Osteocyte (in vitro differentiated cells): Measurements from ENCODE around the gene PRDM10. TPM values are rescaled to one million over a fixed set of nuclear protein-coding genes. Genes with fewer than 3 reads are reported as not detected.
"Not testable (repeated sequence)": the region's sequence is repeated elsewhere in the genome, so short reads cannot be mapped to it uniquely, and the experiment has no call there.

ENCODE experiments used
- DNase-seq: peaks from one replicate; pipeline ENCODE4 v3.0.0; 2021; ENCODE audit warnings: mixed read lengths; ENCODE audit not compliant: unreplicated experiment; ENCODE audit errors: extremely low spot score
- H3K27ac Mint-ChIP-seq: one replicate; pipeline ENCODE4 v1.8.0; 2021; ENCODE audit warnings: mild to moderate bottlenecking, mixed read lengths; ENCODE audit not compliant: unreplicated experiment
- H3K27me3 Mint-ChIP-seq: one replicate; pipeline ENCODE4 v1.8.0; 2021; ENCODE audit warnings: mixed read lengths; ENCODE audit not compliant: unreplicated experiment
- H3K36me3 Mint-ChIP-seq: one replicate; pipeline ENCODE4 v1.8.0; 2021; ENCODE audit warnings: mixed read lengths; ENCODE audit not compliant: unreplicated experiment
- H3K4me1 Mint-ChIP-seq: one replicate; pipeline ENCODE4 v1.8.0; 2021; ENCODE audit warnings: mixed read lengths; ENCODE audit not compliant: unreplicated experiment
- H3K4me3 Mint-ChIP-seq: one replicate; pipeline ENCODE4 v1.8.0; 2021; ENCODE audit warnings: mild to moderate bottlenecking, moderate library complexity, mixed read lengths; ENCODE audit not compliant: unreplicated experiment
- H3K9me3 Mint-ChIP-seq: one replicate; pipeline ENCODE4 v1.8.0; 2021; ENCODE audit warnings: mixed read lengths; ENCODE audit not compliant: unreplicated experiment
- total RNA-seq: library from RNA; stranded (reverse); gene quantifications from 2 replicates; pipeline ENCODE4 v1.2.1, GENCODE V29; 2021
- TF ChIP-seq, protein P1 (sequence below): fragments of 200-600 bp; sonication (generic); IDR thresholded peaks from 2 replicates; pipeline ENCODE4 v1.5.0; 2021; ENCODE audit warnings: antibody characterized with exemption, mild to moderate bottlenecking, moderate library complexity

Gene PRDM10
- total RNA-seq, 1 donor from 2014 or later, result 15.3 TPM

DNA sequence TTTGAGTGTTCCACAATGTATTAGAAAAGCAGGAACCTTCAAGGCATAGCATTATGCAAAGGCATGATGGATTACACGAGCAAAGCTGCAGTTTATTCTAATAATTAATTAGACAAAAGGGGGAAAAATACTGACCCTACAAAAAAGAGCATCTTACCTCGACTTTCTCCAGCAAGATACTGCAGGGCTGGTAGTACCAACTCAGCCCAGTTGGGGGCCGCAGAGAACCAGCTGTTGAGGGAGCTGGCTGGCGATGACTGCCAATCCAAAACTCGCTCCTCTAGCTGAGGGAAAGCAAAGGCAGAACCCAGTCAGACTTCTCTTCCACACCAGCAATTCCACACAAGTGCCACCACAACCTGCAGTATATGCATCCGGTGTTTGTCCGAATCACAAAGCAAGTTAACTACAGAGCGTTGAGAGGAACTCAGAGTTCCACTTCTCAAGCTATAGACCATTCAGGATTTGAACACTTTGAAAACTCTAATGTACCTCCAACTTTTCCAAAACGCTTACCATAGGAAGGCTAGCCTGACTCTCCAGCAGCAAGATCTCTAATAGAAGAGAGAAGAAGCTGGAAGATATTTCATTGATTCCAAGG, 121.0 kb downstream of the PRDM10 start:
- H3K36me3 Mint-ChIP-seq, result peaks cover 74% of the 10 kb centered on the region
- no peaks in the 10 kb centered on the region for H3K27me3 Mint-ChIP-seq
- H3K4me3 Mint-ChIP-seq, result no peak overlapping the region
- DNase-seq, result no peak
- TF ChIP-seq, protein P1, sequence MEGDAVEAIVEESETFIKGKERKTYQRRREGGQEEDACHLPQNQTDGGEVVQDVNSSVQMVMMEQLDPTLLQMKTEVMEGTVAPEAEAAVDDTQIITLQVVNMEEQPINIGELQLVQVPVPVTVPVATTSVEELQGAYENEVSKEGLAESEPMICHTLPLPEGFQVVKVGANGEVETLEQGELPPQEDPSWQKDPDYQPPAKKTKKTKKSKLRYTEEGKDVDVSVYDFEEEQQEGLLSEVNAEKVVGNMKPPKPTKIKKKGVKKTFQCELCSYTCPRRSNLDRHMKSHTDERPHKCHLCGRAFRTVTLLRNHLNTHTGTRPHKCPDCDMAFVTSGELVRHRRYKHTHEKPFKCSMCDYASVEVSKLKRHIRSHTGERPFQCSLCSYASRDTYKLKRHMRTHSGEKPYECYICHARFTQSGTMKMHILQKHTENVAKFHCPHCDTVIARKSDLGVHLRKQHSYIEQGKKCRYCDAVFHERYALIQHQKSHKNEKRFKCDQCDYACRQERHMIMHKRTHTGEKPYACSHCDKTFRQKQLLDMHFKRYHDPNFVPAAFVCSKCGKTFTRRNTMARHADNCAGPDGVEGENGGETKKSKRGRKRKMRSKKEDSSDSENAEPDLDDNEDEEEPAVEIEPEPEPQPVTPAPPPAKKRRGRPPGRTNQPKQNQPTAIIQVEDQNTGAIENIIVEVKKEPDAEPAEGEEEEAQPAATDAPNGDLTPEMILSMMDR, result peak; percentile 61
- no peaks in the 10 kb centered on the region for H3K4me1 Mint-ChIP-seq
- H3K27ac Mint-ChIP-seq, result no peak overlapping the region
- H3K9me3 Mint-ChIP-seq, result no peaks in the 10 kb centered on the region

DNA sequence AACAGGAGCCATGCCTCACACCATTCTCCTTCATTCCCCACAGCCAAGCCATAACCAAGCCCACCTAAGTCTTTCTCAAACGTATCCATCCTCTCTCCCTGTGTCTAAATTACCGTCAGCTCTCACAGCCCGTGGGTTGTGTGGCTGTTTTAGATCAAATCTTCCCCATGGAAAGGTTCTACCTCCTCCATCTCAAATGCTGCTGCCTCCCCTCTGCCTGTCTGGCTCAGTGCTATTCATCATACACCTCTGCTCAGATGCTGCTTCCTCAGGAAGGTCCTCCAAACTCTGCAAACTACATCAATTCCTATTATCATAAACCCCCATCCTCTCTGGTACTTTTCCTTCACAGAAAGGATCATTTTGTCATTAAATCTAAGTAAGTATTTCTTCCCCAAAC, 122.3 kb downstream of the PRDM10 start:
- H3K36me3 Mint-ChIP-seq, result peaks cover 68% of the 10 kb centered on the region
- no peaks in the 10 kb centered on the region for H3K27me3 Mint-ChIP-seq
- DNase-seq, result no peak
- no peaks in the 10 kb centered on the region for H3K4me1 Mint-ChIP-seq
- TF ChIP-seq, protein P1, result no peak
- no peak overlapping the region for H3K27ac Mint-ChIP-seq
- H3K9me3 Mint-ChIP-seq, result no peaks in the 10 kb centered on the region
- H3K4me3 Mint-ChIP-seq, result no peak overlapping the region

DNA sequence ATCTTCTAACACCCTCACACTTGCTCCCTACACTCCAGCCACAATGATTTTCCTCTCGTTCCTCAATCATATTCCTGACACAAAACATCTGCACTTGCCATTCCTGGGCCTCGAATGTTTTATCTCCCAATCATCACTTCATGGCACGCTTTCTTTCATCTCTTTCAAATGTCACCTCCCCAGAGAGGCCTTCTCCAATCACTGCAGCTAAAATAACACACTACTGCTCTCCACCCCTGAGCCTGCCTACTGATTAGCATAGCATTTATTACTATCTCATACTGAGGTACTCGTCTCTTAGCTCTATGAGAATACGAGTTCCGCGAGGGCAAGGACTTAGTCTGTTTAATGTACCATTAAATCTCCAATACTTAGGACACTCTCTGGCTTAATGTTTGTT, 130.7 kb downstream of the PRDM10 start:
- Mint-ChIP-seq H3K4me1 (no peaks in the 10 kb centered on the region), H3K9me3 (no peaks in the 10 kb centered on the region), H3K27ac (no peak overlapping the region), H3K27me3 (no peaks in the 10 kb centered on the region), H3K4me3 (no peak overlapping the region), H3K36me3 (peaks cover 58% of the 10 kb centered on the region)
- TF ChIP-seq, protein P1, result no peak
- no peak for DNase-seq

DNA sequence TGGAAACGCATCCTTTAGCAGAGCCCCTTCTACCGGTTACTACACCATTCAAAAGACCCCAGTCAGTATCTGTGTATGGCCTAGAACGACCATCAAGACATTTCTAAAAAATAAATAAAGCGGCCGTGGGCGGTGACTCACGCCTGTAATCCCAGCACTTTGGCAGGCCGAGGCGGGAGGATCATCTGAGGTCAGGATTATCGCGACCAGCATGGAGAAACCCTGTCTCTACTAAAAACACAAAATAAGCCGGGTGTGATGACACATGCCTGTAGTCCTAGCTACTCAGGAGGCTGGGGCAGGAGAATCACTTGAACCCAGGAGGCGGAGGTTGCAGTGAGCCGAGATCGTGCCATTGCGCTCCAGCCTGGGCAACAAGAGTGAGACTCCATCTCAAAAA, 134.0 kb downstream of the PRDM10 start:
- not testable (repeated sequence) for H3K4me3 Mint-ChIP-seq, H3K27me3 Mint-ChIP-seq, H3K9me3 Mint-ChIP-seq, H3K27ac Mint-ChIP-seq, H3K4me1 Mint-ChIP-seq, DNase-seq
- peaks cover 68% of the 10 kb centered on the region for H3K36me3 Mint-ChIP-seq

DNA sequence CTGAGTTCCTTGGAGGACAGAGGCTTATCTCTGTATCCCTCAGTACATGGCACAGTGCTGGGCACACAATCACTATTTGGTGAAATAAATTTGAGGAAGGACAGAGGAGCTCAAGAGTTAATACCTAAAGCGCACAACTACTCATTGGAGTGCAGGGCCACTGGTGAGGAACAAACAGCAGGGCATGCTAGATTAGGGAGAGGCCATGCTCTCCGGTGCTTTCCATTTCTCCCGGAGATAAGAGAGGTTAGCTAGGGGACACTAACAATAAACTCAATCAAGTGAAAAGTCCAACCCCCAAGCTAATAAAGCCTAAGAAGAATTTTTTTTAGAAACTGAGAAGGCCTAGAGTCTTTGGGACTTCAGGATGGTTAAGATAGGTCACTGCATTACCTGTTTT, 136.3 kb downstream of the PRDM10 start:
- H3K4me1 Mint-ChIP-seq, result peaks cover 13% of the 10 kb centered on the region
- no peak for DNase-seq
- TF ChIP-seq, protein P1, result no peak
- H3K27me3 Mint-ChIP-seq, result no peaks in the 10 kb centered on the region
- no peak overlapping the region for H3K4me3 Mint-ChIP-seq
- peaks cover 62% of the 10 kb centered on the region for H3K36me3 Mint-ChIP-seq
- no peak overlapping the region for H3K27ac Mint-ChIP-seq
- H3K9me3 Mint-ChIP-seq, result no peaks in the 10 kb centered on the region

DNA sequence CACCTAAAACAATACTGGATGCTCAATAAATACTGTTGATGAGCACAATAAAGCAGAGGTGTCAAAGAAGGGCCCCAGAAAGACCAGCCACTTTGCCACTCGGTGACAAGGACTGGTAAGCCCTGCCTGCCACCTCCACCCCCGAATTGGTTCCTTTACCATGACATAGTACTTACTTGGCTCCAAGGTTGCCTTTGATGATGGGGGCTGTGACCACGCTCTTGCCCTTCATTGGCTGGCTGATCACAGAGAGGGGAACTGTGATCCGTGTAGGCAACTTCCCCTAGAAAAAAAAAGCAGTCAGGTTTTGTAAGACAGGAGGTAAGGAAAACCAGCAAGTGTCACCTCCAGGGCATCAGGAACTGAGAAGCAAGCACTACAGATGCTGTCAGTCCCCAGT, 136.9 kb downstream of the PRDM10 start:
- DNase-seq, result no peak
- H3K9me3 Mint-ChIP-seq, result no peaks in the 10 kb centered on the region
- H3K4me3 Mint-ChIP-seq, result no peak overlapping the region
- H3K27me3 Mint-ChIP-seq, result no peaks in the 10 kb centered on the region
- peaks cover 13% of the 10 kb centered on the region for H3K4me1 Mint-ChIP-seq
- peaks cover 59% of the 10 kb centered on the region for H3K36me3 Mint-ChIP-seq
- TF ChIP-seq, protein P1, result no peak
- H3K27ac Mint-ChIP-seq, result no peak overlapping the region
